Stomach (tissue), 9 donors: ENCODE data around the gene MAP3K6. TPM values are rescaled to one million over a fixed set of nuclear protein-coding genes. Genes with fewer than 3 reads are reported as not detected.

ENCODE experiments used
- DNase-seq, 2 donors: peaks; one replicate each; pipeline versions ENCODE4 v3.0.0 to v3.0.0-alpha.2; 2013 to 2019
- H3K27ac ChIP-seq, 5 donors: fragments of 200-600 bp in 4 of 5; sonication (generic) in 4 of 5; one replicate each; pipeline ENCODE4 v1.5.1; 2013 to 2019; ENCODE audit warnings: mild to moderate bottlenecking in 1 of 5, moderate library complexity in 1 of 5
- H3K27me3 ChIP-seq, 3 donors: fragments of 200-600 bp; sonication (generic); one replicate each; pipeline ENCODE4 v1.5.1; 2017 to 2019; ENCODE audit warnings: mixed run types in 1 of 3
- H3K36me3 ChIP-seq, 4 donors: fragments of 200-600 bp; sonication (generic); 1 replicate in 3 of 4; 2 replicates in 1 of 4; pipeline ENCODE4 v1.5.1; 2016 to 2019
- H3K4me1 ChIP-seq, 4 donors: fragments of 200-600 bp; sonication (generic); one replicate each; pipeline ENCODE4 v1.5.1; 2016 to 2019
- H3K4me3 ChIP-seq, 4 donors: fragments of 200-600 bp; sonication (generic) in 3 of 4; one replicate each; pipeline ENCODE4 v1.5.1; 2016 to 2019; ENCODE audit warnings: mild to moderate bottlenecking in 1 of 4
- H3K9me3 ChIP-seq, 4 donors: fragments of 200-600 bp; sonication (generic); one replicate each; pipeline ENCODE4 v1.5.1; 2016 to 2019
- CTCF ChIP-seq, 7 experiments: fragments of 450-650 bp in 4 of 7; fragments of 200-600 bp in 3 of 7; sonication (generic) in 3 of 7; IDR thresholded peaks; one replicate each; pipeline ENCODE4 v1.5.1; 2016 to 2019; ENCODE audit warnings: antibody characterized with exemption in 7 of 7, control low read depth in 2 of 7, mild to moderate bottlenecking in 1 of 7
- EP300 ChIP-seq: sonication (generic); formaldehyde crosslinking; IDR thresholded peaks from one replicate; pipeline ENCODE4 v1.6.1; 2017; ENCODE audit warnings: antibody characterized with exemption
- POLR2A ChIP-seq, 4 donors: fragments of 450-650 bp; IDR thresholded peaks; one replicate each; pipeline ENCODE4 v1.6.1; 2016; ENCODE audit warnings: antibody characterized with exemption in 4 of 4, control low read depth in 2 of 4, mild to moderate bottlenecking in 1 of 4, moderate library complexity in 1 of 4
- POLR2AphosphoS5 ChIP-seq, 3 donors: sonication (generic); formaldehyde crosslinking; IDR thresholded peaks; one replicate each; pipeline ENCODE4 v1.6.1; 2016; ENCODE audit warnings: antibody characterized with exemption in 3 of 3
- WGBS, 5 donors: extraction: QIAGEN DNeasy Blood & Tissue Kit in 3 of 5; methylation state at CpG; one replicate each; pipeline versions ENCODE4 v1.1.5 to v1.1.7; 2013 to 2018; 5-methylcytosine and 5-hydroxymethylcytosine counted together
- intact Hi-C: fragments of 100-400 bp; cut with DNase I; formaldehyde crosslinking; loops from one replicate; pipeline ENCODE4 v1.15.1; 2023; ENCODE audit warnings: low total_unique reads
- polyA plus RNA-seq, 3 donors: library from polyadenylated mRNA; stranded (reverse); fragments of 200-250 nt; gene quantifications; one replicate each; pipeline ENCODE4 v1.2.3, GENCODE V29; 2013
- total RNA-seq, 5 donors: library from RNA; depleted of rRNA; stranded (reverse); fragments of >200 nt; gene quantifications; one replicate each; pipeline versions ENCODE4 v1.1.0 to v1.2.3, GENCODE V29; 2014 to 2016
- donor health status: healthy with polysubstance abuse.
- donor health status: Bipolar disorder and iron deficiency.
- donor health status: healthy.

MAP3K6 gene
- total and polyA plus RNA-seq, 8 donors: 11.6 to 110 (median 36.2) TPM

- DNase-seq: no peak
- TF ChIP-seq POLR2AphosphoS5 (IDR thresholded peaks at IDR 0.05) (no peak), CTCF (IDR thresholded peaks at IDR 0.05) (no peak), EP300 (no peak), POLR2A (IDR thresholded peaks at IDR 0.05) (no peak)
- 88 to 95% (median 91%) methylated on average over 11 to 12 of the region's 12 CpGs for WGBS, 5 donors
- Histone ChIP-seq H3K36me3 (no peaks in the 10 kb centered on the region), H3K27me3 (peaks cover 0 to 9% (median 2%) of the 10 kb centered on the region in 3 donors), H3K9me3 (no peaks in the 10 kb centered on the region), H3K27ac (no peak overlapping the region), H3K4me1 (peaks cover 2 to 7% (median 3%) of the 10 kb centered on the region in 4 donors), H3K4me3 (no peak overlapping the region)
- intact Hi-C loops: no loop called here
Measured at GRCh38 chr1:27377760-27378495, 11.2 kb upstream of the MAP3K6 start.

DNA sequence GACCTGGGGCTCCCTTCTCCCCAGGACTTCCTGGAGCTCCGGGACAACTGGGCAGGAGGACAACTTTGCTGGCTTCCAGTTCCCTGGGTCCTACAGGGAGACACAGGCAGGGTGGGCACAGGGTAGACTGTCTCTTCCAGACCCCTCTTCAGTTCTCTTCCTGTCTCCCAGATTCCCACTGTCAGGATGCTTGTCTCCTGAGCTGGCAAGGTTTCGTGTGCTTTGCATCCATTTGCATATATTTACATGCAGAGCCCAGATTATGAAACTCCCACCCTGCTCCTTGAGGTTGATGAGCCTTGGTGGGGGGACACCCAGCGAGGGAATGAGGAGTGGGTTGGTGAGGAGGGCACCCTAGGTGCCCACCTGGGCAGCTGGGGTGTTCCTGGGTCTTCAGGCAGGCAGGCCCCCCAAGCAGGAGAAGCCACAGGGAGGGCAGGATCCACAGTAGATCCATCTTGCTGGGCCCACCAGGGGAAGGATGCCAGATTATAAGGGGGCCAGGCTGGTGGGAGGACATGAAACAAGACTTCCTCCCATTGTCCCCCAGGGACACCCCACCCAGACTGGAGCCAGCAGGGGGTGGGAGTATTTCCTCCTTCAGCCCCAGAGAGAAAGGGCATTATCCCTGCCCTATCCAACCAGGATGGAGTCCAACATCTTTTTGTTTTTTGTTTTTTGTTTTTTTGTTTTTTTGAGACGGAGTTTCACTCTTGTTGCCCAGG, 7.8 kb upstream of the MAP3K6 start, which contains the start of gene FCN3:
TSS of gene FCN3 (minus strand) at position 463 of the 725 bp plus-strand sequence. CDS start at position 457, 6 bp downstream.
- no peaks in the 10 kb centered on the region for H3K27me3 ChIP-seq
- DNase-seq: no peak
- WGBS, 5 donors: 77 to 81% (median 79%) methylated on average over 4 of the region's 4 CpGs
- intact Hi-C loops: no loop called here
- no peaks in the 10 kb centered on the region for H3K36me3 ChIP-seq
- H3K27ac ChIP-seq: no peak within 1 kb of the TSS
- H3K4me1 ChIP-seq: peaks cover 0 to 4% (median 0%) of the 10 kb centered on the region in 4 donors
- H3K9me3 ChIP-seq: no peaks in the 10 kb centered on the region
- TF ChIP-seq POLR2A (IDR thresholded peaks at IDR 0.05) (no peak), POLR2AphosphoS5 (IDR thresholded peaks at IDR 0.05) (no peak), CTCF (IDR thresholded peaks at IDR 0.05) (no peak), EP300 (no peak)
- H3K4me3 ChIP-seq: no peak within 1 kb of the TSS

DNA sequence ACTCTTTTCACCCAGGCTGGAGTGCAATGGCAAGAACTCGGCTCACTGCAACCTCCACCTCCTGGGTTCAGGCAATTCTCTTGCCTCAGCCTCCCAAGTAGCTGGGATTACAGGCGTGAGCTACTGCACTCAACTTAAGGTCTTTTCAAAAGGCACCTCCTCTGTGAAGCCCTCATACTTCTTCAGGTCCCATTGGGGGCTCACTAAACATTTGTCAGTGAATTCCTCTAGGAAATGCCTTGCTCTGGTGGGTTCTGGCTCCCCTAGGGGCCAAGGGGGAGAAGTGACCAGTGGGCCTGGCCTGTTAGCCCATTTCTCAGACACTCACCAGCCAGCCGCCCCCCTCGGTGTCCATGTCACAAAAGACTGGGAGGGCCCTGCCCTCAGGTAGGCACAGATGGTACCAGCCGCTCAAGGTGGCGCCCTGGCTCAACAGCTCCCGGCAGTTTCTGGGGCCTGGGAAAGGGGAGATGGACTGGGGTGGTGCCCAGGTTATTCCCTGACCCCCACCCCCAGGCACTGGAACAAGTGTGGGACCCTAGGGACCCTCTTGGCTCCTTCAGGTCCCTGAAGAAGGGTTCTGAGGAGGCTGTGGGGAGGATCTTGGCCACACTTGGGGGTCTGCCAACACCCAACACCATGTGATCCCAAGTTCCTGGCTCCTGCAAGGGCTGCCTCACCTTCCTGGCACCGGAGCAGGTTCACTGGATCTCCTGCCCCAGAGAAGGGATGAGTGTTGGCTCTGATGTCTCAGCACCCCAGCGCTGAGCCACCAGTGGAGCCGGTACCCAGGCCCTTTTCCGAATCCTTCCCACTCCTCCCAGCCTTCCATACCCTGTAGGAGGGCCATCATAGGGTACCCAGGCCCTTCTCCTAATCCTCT, 6.3 kb upstream of the MAP3K6 start:
- Histone ChIP-seq H3K36me3 (no peaks in the 10 kb centered on the region), H3K4me1 (peaks cover 0 to 19% (median 7%) of the 10 kb centered on the region in 4 donors), H3K9me3 (no peaks in the 10 kb centered on the region), H3K27me3 (no peaks in the 10 kb centered on the region), H3K27ac (no peak overlapping the region), H3K4me3 (no peak overlapping the region)
- no peak for TF ChIP-seq CTCF (IDR thresholded peaks at IDR 0.05)
- TF ChIP-seq POLR2A (IDR thresholded peaks at IDR 0.05): no peak
- no peak for DNase-seq
- intact Hi-C loops: no loop called here
- WGBS, 5 donors: 71 to 88% (median 75%) methylated on average over 6 to 11 of the region's 11 CpGs
